Liver (tissue), 3 donors: ENCODE results near the gene CAT.

Experiments used
- ATF3 ChIP-seq: IDR thresholded peaks from 2 replicates; pipeline ENCODE4 v1.6.1; 2016; ENCODE audit warnings: antibody characterized with exemption
- CTCF ChIP-seq: fragments of 150-350 bp; IDR thresholded peaks from 2 replicates; pipeline ENCODE4 v1.5.1; 2017; ENCODE audit warnings: improper control_type of control experiment, low read depth, low read length; ENCODE audit not compliant: missing input control
- FOXA1 ChIP-seq: IDR thresholded peaks from 2 replicates; pipeline ENCODE4 v1.6.1; 2016; ENCODE audit warnings: antibody characterized with exemption
- GABPA ChIP-seq, 2 donors: IDR thresholded peaks in 1 of 2; conservative IDR thresholded peaks in 1 of 2; 2 replicates each; pipeline ENCODE4 v1.6.1; 2016; ENCODE audit warnings: antibody characterized with exemption in 2 of 2, mild to moderate bottlenecking in 1 of 2, moderate library complexity in 1 of 2
- JUND ChIP-seq, 2 donors: IDR thresholded peaks; 2 replicates each; pipeline ENCODE4 v1.6.1; 2016; ENCODE audit warnings: antibody characterized with exemption in 2 of 2
- MAX ChIP-seq: IDR thresholded peaks from 2 replicates; pipeline ENCODE4 v1.6.1; 2016; ENCODE audit warnings: antibody characterized with exemption
- NR2F2 ChIP-seq: IDR thresholded peaks from 2 replicates; pipeline ENCODE4 v1.6.1; 2016; ENCODE audit warnings: antibody characterized with exemption
- RAD21 ChIP-seq, 2 donors: IDR thresholded peaks; 2 replicates each; pipeline ENCODE4 v1.6.1; 2016; ENCODE audit warnings: antibody characterized with exemption in 2 of 2, mild to moderate bottlenecking in 2 of 2
- REST ChIP-seq: IDR thresholded peaks from 2 replicates; pipeline ENCODE4 v1.6.1; 2016; ENCODE audit warnings: antibody characterized with exemption, mild to moderate bottlenecking
- RXRA ChIP-seq, 2 donors: IDR thresholded peaks; 2 replicates each; pipeline ENCODE4 v1.6.1; 2017 to 2018; ENCODE audit warnings: antibody characterized with exemption in 2 of 2, mild to moderate bottlenecking in 1 of 2
- SP1 ChIP-seq: IDR thresholded peaks from 2 replicates; pipeline ENCODE4 v1.6.1; 2018; ENCODE audit warnings: antibody characterized with exemption, mild to moderate bottlenecking
- TAF1 ChIP-seq: conservative IDR thresholded peaks from 2 replicates; pipeline ENCODE4 v1.6.1; 2016; ENCODE audit warnings: antibody characterized with exemption, mild to moderate bottlenecking
- YY1 ChIP-seq: IDR thresholded peaks from 2 replicates; pipeline ENCODE4 v1.6.1; 2016; ENCODE audit warnings: antibody characterized with exemption, mild to moderate bottlenecking
- ZBTB33 ChIP-seq: IDR thresholded peaks from 2 replicates; pipeline ENCODE4 v1.6.1; 2016; ENCODE audit warnings: antibody characterized with exemption
- donor health status: healthy.
- donor health status: healthy.

- TF ChIP-seq CTCF (no peak), SP1 (no peak), MAX (no peak), FOXA1 (no peak), YY1 (no peak), GABPA (IDR thresholded peaks at IDR 0.05 in 1 of 2, conservative IDR thresholded peaks at IDR 0.05 in 1 of 2) (no peak), RAD21 (IDR thresholded peaks at IDR 0.05) (no peak), REST (no peak), ZBTB33 (no peak), TAF1 (no peak), JUND (IDR thresholded peaks at IDR 0.05) (no peak), ATF3 (no peak), RXRA (IDR thresholded peaks at IDR 0.05) (no peak), NR2F2 (no peak)
Measured at GRCh38 chr11:34443136-34443535, 4.4 kb downstream of the CAT start.
